Neuronal stem cell (in vitro differentiated cells): Measurements from ENCODE around the gene TEX12.

Experiments used
- DNase-seq: peaks from one replicate; pipeline ENCODE4 v3.0.0-alpha.2; 2013; ENCODE audit warnings: low spot score
- H2AFZ ChIP-seq: one replicate; pipeline ENCODE4 v1.6.1; 2013; ENCODE audit warnings: mild to moderate bottlenecking, low read length, inconsistent platforms
- H2AK5ac ChIP-seq: 2 replicates; pipeline ENCODE4 v1.6.1; 2013; ENCODE audit warnings: low read depth, mild to moderate bottlenecking, inconsistent platforms, low read length, moderate library complexity, mixed read lengths
- H2BK120ac ChIP-seq: 2 replicates; pipeline ENCODE4 v1.6.1; 2013; ENCODE audit warnings: low read depth, mild to moderate bottlenecking, inconsistent platforms, low read length, moderate library complexity, mixed read lengths
- H2BK12ac ChIP-seq: one replicate; pipeline ENCODE4 v1.6.1; 2013; ENCODE audit warnings: low read length, inconsistent platforms
- H2BK15ac ChIP-seq: 2 replicates; pipeline ENCODE4 v1.6.1; 2013; ENCODE audit warnings: mild to moderate bottlenecking, low read length, inconsistent platforms, mixed read lengths
- H2BK5ac ChIP-seq: one replicate; pipeline ENCODE4 v1.6.1; 2013; ENCODE audit warnings: inconsistent platforms, mild to moderate bottlenecking, low read length, moderate library complexity
- H3K14ac ChIP-seq: one replicate; pipeline ENCODE4 v1.6.1; 2013; ENCODE audit warnings: low read length, inconsistent platforms
- H3K18ac ChIP-seq: 2 replicates; pipeline ENCODE4 v1.6.1; 2013; ENCODE audit warnings: low read length, inconsistent platforms
- H3K23ac ChIP-seq: 2 replicates; pipeline ENCODE4 v1.6.1; 2013; ENCODE audit warnings: low read depth, mild to moderate bottlenecking, mixed read lengths, low read length, inconsistent platforms; ENCODE audit not compliant: poor library complexity
- H3K27ac ChIP-seq: replicated peaks from 3 replicates; pipeline ENCODE4 v1.5.1; 2013; ENCODE audit warnings: low read length, inconsistent platforms
- H3K27me3 ChIP-seq, 3 experiments: 2 replicates each; pipeline ENCODE4 v1.6.1; 2013; ENCODE audit warnings: low read length in 3 of 3, mild to moderate bottlenecking in 2 of 3, inconsistent platforms in 1 of 3, low read depth in 1 of 3, mixed read lengths in 1 of 3, moderate library complexity in 1 of 3; ENCODE audit not compliant: control insufficient read depth in 3 of 3, insufficient read depth in 3 of 3
- H3K36me3 ChIP-seq, 2 donors: replicated peaks in 1 of 2; 2 replicates each; pipeline ENCODE4 v1.6.1; 2013; ENCODE audit warnings: low read length in 2 of 2; ENCODE audit not compliant: control insufficient read depth in 2 of 2, insufficient read depth in 2 of 2
- H3K4ac ChIP-seq: 2 replicates; pipeline ENCODE4 v1.6.1; 2013; ENCODE audit warnings: inconsistent platforms, mild to moderate bottlenecking, low read length, moderate library complexity
- H3K4me1 ChIP-seq, 2 donors: 1 replicate in 1 of 2; 2 replicates in 1 of 2; pipeline ENCODE4 v1.6.1; 2013; ENCODE audit warnings: low read length in 2 of 2, low read depth in 1 of 2; ENCODE audit not compliant: control insufficient read depth in 2 of 2, insufficient read depth in 1 of 2
- H3K4me2 ChIP-seq: one replicate; pipeline ENCODE4 v1.6.1; 2013; ENCODE audit warnings: mild to moderate bottlenecking, low read length, inconsistent platforms; ENCODE audit not compliant: insufficient read depth, poor library complexity, severe bottlenecking
- H3K4me3 ChIP-seq, 2 donors: 2 replicates each; pipeline ENCODE4 v1.5.1; 2013; ENCODE audit warnings: low read length in 2 of 2, mild to moderate bottlenecking in 2 of 2, inconsistent platforms in 1 of 2, moderate library complexity in 1 of 2
- H3K79me1 ChIP-seq: one replicate; pipeline ENCODE4 v1.6.1; 2013; ENCODE audit warnings: low read depth, mild to moderate bottlenecking, inconsistent platforms, low read length, moderate library complexity
- H3K9ac ChIP-seq: one replicate; pipeline ENCODE4 v1.6.1; 2013; ENCODE audit warnings: mild to moderate bottlenecking, low read depth, low read length, inconsistent platforms; ENCODE audit not compliant: poor library complexity
- H3K9me3 ChIP-seq, 2 donors: replicated peaks in 1 of 2; 2 replicates each; pipeline versions ENCODE3 to v1.6.1; 2013; ENCODE audit warnings: low read length in 2 of 2, mild to moderate bottlenecking in 2 of 2, inconsistent platforms in 1 of 2, low read depth in 1 of 2, mixed read lengths in 1 of 2, moderate library complexity in 1 of 2; ENCODE audit not compliant: control insufficient read depth in 2 of 2, insufficient read depth in 1 of 2
- H4K8ac ChIP-seq: one replicate; pipeline ENCODE4 v1.6.1; 2013; ENCODE audit warnings: low read depth, mild to moderate bottlenecking, inconsistent platforms, low read length, moderate library complexity
- H4K91ac ChIP-seq: one replicate; pipeline ENCODE4 v1.6.1; 2013; ENCODE audit warnings: low read length, low read depth, mild to moderate bottlenecking, inconsistent platforms; ENCODE audit not compliant: poor library complexity
- whole genome bisulfite sequencing, 2 donors: extraction: QIAGEN DNeasy Blood & Tissue Kit; methylation state at CpG; one replicate each; pipeline ENCODE4 v1.1.7; 2013; ENCODE audit warnings: missing lambda C conversion rate in 2 of 2, mixed read lengths in 1 of 2; ENCODE audit not compliant: insufficient read length in 2 of 2, insufficient replicate concordance in 1 of 2; ENCODE audit errors: extremely low coverage in 2 of 2; 5-methylcytosine and 5-hydroxymethylcytosine counted together

The TEX12 gene

DNA sequence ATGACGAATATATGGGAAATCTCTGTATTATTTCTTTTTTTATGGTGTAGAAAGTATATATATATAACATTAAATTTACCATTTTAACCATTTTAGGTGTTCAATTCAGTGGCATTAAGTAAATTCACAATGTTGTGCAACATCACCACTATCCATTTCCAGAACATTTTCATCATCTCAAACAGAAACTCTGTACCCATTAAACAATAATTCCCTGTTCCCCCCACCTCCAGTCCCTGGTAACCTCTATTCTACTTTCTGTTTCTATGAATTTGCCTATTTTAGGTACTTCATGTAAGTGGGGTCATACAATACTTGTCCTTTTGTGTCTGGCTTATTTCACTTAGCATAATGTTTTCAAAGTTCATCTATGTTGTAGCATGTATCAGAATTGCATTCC, 43.7 kb downstream of the TEX12 start:
- no peak for DNase-seq
- Histone ChIP-seq H4K8ac (no peak overlapping the region), H2BK5ac (no peak overlapping the region), H3K9ac (no peak overlapping the region), H2BK120ac (no peak overlapping the region), H3K4me2 (no peak overlapping the region), H3K27me3 (peaks cover 0 to 4% (median 0%) of the 10 kb centered on the region in 3 experiments), H3K4ac (no peak overlapping the region), H2AK5ac (no peak overlapping the region), H3K36me3 (no peaks in the 10 kb centered on the region), H2BK15ac (no peak overlapping the region), H3K4me3 (no peak overlapping the region), H3K27ac (no peak overlapping the region), H4K91ac (no peak overlapping the region), H3K14ac (no peak overlapping the region), H3K18ac (no peak overlapping the region), H3K23ac (no peak overlapping the region), H3K79me1 (no peaks in the 10 kb centered on the region), H2AFZ (no peak overlapping the region), H3K9me3 (no peaks in the 10 kb centered on the region), H2BK12ac (no peak overlapping the region), H3K4me1 (no peaks in the 10 kb centered on the region)
- no CpG with 5 or more reads among the region's 1 CpG for WGBS, 2 donors

DNA sequence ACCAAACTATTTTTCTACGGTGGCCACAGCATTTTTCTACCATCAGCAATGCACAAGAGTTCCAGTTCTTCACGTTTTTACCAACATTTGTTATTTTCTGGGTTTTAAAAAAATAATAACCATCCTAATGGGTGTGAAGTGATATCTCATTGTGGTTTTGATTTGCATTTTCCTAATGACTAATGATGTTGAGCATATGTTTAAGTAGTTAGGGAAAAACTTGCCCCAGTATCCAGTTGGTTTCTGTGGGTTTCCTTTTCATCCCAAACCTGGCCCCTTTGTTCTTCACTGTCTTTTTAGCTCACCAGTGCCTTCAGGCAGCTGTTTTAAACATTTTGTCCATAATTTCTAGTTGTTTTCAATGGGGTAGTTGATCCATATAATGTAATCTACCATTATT, 44.4 kb downstream of the TEX12 start:
- Histone ChIP-seq H3K23ac (no peak overlapping the region), H3K27ac (no peak overlapping the region)
- no CpG with 5 or more reads among the region's 2 CpGs for WGBS, 2 donors

DNA sequence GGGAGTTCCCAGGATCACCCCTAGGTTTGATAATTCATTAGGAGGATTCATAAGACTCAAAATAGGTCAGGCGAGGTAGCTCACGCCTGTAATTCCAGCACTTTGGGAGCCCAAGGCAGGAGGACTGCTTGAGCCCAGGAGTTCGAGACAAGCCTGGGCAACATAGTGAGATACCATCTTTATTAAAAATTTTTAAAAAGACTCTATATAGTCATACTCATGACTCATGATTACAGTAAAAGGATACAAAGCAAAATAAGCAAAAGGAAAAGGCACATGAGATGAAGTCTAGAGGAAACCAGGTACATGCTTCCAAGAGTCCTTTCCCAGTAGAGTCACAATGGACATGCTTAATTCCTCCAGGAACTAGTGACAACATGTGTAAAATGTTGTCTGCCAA, 45.1 kb downstream of the TEX12 start:
- Histone ChIP-seq H2AFZ (no peak overlapping the region), H3K36me3 (no peaks in the 10 kb centered on the region), H3K4me3 (no peak overlapping the region), H3K27me3 (peaks cover 0 to 4% (median 0%) of the 10 kb centered on the region in 3 experiments), H3K4ac (no peak overlapping the region), H3K14ac (no peak overlapping the region), H3K27ac (no peak overlapping the region), H2BK5ac (no peak overlapping the region), H3K4me2 (no peak overlapping the region), H3K9me3 (no peaks in the 10 kb centered on the region), H3K79me1 (no peaks in the 10 kb centered on the region), H3K23ac (no peak overlapping the region), H3K4me1 (no peaks in the 10 kb centered on the region), H2BK120ac (no peak overlapping the region), H4K8ac (no peak overlapping the region), H3K18ac (no peak overlapping the region), H2BK12ac (no peak overlapping the region), H3K9ac (no peak overlapping the region), H2AK5ac (no peak overlapping the region), H4K91ac (no peak overlapping the region), H2BK15ac (no peak overlapping the region)
- no peak for DNase-seq
- no CpG with 5 or more reads among the region's 3 CpGs for WGBS, 2 donors

More for the DNA sequence above, 44.4 kb downstream of the TEX12 start:
- H4K8ac ChIP-seq, result no peak overlapping the region
- no peak overlapping the region for H3K4me2 ChIP-seq
- no peak overlapping the region for H3K4ac ChIP-seq
- H3K36me3 ChIP-seq, result no peaks in the 10 kb centered on the region
- H3K9ac ChIP-seq, result no peak overlapping the region
- H2BK12ac ChIP-seq, result no peak overlapping the region
- no peak for DNase-seq
- H2AFZ ChIP-seq, result no peak overlapping the region
- no peak overlapping the region for H3K18ac ChIP-seq
- H3K4me3 ChIP-seq, result no peak overlapping the region
- H2BK15ac ChIP-seq, result no peak overlapping the region
- no peaks in the 10 kb centered on the region for H3K9me3 ChIP-seq
- H2BK120ac ChIP-seq, result no peak overlapping the region
- H3K14ac ChIP-seq, result no peak overlapping the region
- no peak overlapping the region for H2BK5ac ChIP-seq
- no peak overlapping the region for H2AK5ac ChIP-seq
- H3K27me3 ChIP-seq, result peaks cover 0 to 4% (median 0%) of the 10 kb centered on the region in 3 experiments
- no peaks in the 10 kb centered on the region for H3K79me1 ChIP-seq
- H3K4me1 ChIP-seq, result no peaks in the 10 kb centered on the region
- H4K91ac ChIP-seq, result no peak overlapping the region

DNA sequence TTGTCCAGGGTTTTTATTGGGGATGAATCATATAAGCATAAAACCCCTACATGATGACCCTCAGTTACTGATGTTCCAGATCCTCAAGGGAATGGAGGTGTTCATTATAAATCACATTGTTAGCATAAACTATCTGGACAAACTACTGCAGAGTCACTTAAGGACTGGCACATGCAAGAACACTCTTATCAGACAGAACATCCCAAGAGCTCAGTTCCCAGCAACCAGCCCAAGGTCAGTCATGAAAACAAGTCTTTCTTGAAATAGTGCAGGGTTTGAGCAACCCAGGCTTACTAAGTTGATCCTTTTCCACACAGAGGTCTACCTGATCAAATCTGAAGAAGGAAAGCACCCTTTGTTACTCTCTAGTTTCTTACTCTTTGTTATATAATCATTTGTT, 45.5 kb downstream of the TEX12 start:
- no peaks in the 10 kb centered on the region for H3K79me1 ChIP-seq
- no peak for DNase-seq
- no peak overlapping the region for H3K23ac ChIP-seq
- H3K9ac ChIP-seq, result no peak overlapping the region
- H2BK12ac ChIP-seq, result no peak overlapping the region
- no peak overlapping the region for H3K4ac ChIP-seq
- H3K9me3 ChIP-seq, result no peaks in the 10 kb centered on the region
- H4K91ac ChIP-seq, result no peak overlapping the region
- peaks cover 0 to 4% (median 0%) of the 10 kb centered on the region in 3 experiments for H3K27me3 ChIP-seq
- no peak overlapping the region for H2BK120ac ChIP-seq
- H3K27ac ChIP-seq, result no peak overlapping the region
- no peak overlapping the region for H3K18ac ChIP-seq
- no peak overlapping the region for H4K8ac ChIP-seq
- no peak overlapping the region for H2AFZ ChIP-seq
- H3K4me3 ChIP-seq, result no peak overlapping the region
- no peak overlapping the region for H3K4me2 ChIP-seq
- H3K36me3 ChIP-seq, result no peaks in the 10 kb centered on the region
- no peak overlapping the region for H3K14ac ChIP-seq
- no peak overlapping the region for H2BK5ac ChIP-seq
- no peak overlapping the region for H2BK15ac ChIP-seq
- no peak overlapping the region for H2AK5ac ChIP-seq
- H3K4me1 ChIP-seq, result no peaks in the 10 kb centered on the region
